Cardiac septum (tissue), 1 donor: Measurements from ENCODE around the gene TAF11L13. TPM values are rescaled to one million over a fixed set of nuclear protein-coding genes. Genes with fewer than 3 reads are reported as not detected.

Experiments
- DNase-seq: peaks from one replicate; pipeline ENCODE4 v3.0.0-alpha.2; 2020; ENCODE audit warnings: low spot score
- intact Hi-C: fragments of 100-400 bp; cut with DNase I; formaldehyde crosslinking; loops from one replicate; pipeline ENCODE4 v1.14.0; 2022
- total RNA-seq: library from RNA; stranded (reverse); fragmentation: NEBNext Ultra II Directional; extraction: Animal tissue kit (Norgen Biotek cat#: 25700); gene quantifications from one replicate; pipeline ENCODE4 v1.2.1, GENCODE V29; 2021
- donor health status: DM: no; HTN: no; CAD: no.

Gene TAF11L13
- total RNA-seq, 1 donor from 2014 or later: not detected

- intact Hi-C loops: no loop called here
- no peak for DNase-seq
Measured at GRCh38 chr5:17670353-17670752, 38.5 kb downstream of the TAF11L13 start.

GRCh38 chr5:17678751-17679324 lies 47.0 kb downstream of the TAF11L13 start:
- intact Hi-C loops: no loop called here
- DNase-seq: no peak

- intact Hi-C loops: no loop called here
- DNase-seq: no peak
Measured at GRCh38 chr5:17679597-17680203, 47.8 kb downstream of the TAF11L13 start.

- intact Hi-C loops: no loop called here
Measured at GRCh38 chr5:17680737-17681136, 48.8 kb downstream of the TAF11L13 start.

More at GRCh38 chr5:17680737-17681136, 48.8 kb downstream of the TAF11L13 start:
- no peak for DNase-seq

Other genes starting within 250 kb of the TAF11L13 start
- gene TAF11L2, start 133.9 kb upstream of the TAF11L13 start, total RNA-seq: not detected
- gene TAF11L3, start 113.7 kb upstream of the TAF11L13 start, total RNA-seq: not detected
- not detected for gene TAF11L4, start 110.3 kb upstream of the TAF11L13 start, total RNA-seq
- not detected for gene TAF11L5, start 106.9 kb upstream of the TAF11L13 start, total RNA-seq
- gene TAF11L6, start 103.4 kb upstream of the TAF11L13 start, total RNA-seq: not detected
- not detected for gene TAF11L7, start 46.3 kb upstream of the TAF11L13 start, total RNA-seq
- gene TAF11L8, start 41.1 kb upstream of the TAF11L13 start, total RNA-seq: not detected
- not detected for gene TAF11L9, start 37.7 kb upstream of the TAF11L13 start, total RNA-seq
- gene TAF11L10, start 34.3 kb upstream of the TAF11L13 start, total RNA-seq: not detected
- not detected for gene TAF11L11, start 27.9 kb upstream of the TAF11L13 start, total RNA-seq
- not detected for gene TAF11L12, start 21.7 kb upstream of the TAF11L13 start, total RNA-seq
- not detected for gene TAF11L14, start 2.4 kb downstream of the TAF11L13 start, total RNA-seq